Activated T-cell treated with anti-CD3 and anti-CD28 coated beads, Interleukin-2, amount 50 U/mL, for 48 hours (primary cell): ENCODE data around the gene SCART1.
"Not testable (repeated sequence)": the region's sequence is repeated elsewhere in the genome, so short reads cannot be mapped to it uniquely, and the experiment has no call there.

Experiments used
- DNase-seq, 2 experiments: peaks; one replicate each; pipeline ENCODE4 v3.0.0-alpha.2; 2020

SCART1 gene

DNA sequence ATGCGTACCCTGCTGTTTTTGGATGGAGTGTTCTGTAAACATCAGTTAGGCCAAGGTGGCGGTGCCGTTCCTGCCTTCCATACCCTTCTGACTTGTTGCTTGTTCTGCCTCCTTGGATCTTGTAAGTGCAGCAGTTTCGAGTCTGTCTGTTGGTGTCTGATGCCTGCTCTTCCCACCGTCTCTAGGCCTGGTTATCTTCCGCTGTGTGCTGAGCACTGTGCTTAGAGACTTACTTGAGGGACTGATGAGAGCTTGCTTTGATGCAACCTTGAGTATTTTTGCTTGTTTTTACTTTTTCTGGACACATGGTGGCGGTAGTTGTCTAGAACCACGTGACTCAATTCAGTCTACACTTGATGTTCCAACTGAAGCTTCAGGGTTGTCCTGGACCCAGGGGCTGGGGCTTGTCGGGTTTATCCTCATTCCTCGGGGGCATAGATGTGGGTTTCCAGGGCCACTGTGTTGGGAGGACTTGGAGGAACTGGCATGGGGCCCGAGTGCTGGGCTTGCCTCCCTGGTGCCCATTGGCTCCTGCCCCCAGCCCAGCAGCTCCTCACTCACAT is 15.0 kb upstream of the SCART1 start:
- DNase-seq: peak in 1 of 2 experiments; percentile 38

- DNase-seq: peak in 1 of 2 experiments; percentile 10
Observed at GRCh38 chr10:133439517-133440461, 14.0 kb upstream of the SCART1 start.

- peak in 1 of 2 experiments; percentile 17 for DNase-seq
Observed at GRCh38 chr10:133440633-133441285, 13.0 kb upstream of the SCART1 start.

DNA sequence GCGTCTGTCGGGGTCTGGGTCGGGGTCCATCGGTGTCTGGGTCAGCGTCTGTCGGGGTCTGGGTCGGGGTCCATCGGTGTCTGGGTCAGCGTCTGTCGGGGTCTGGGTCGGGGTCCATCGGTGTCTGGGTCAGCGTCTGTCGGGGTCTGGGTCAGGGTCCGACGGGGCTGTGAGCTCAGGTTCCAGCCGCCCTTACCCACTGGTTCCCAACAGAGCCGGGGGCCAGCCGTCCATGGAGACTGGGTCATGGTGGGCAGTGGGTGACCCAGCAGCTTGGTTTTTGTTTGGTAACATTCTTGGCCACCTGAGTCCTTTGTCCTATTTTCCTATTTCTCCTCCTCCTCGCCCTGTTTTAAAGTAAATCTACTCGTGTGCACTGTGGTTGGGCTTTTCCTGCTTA is 12.4 kb upstream of the SCART1 start:
- DNase-seq: not testable (repeated sequence)

- DNase-seq: peak; percentile 12 to 19
Observed at GRCh38 chr10:133441780-133442179, 12.0 kb upstream of the SCART1 start.

GRCh38 chr10:133442191-133442966 is 11.4 kb upstream of the SCART1 start:
- DNase-seq: peak; percentile 43 to 47

- DNase-seq: peak in 1 of 2 experiments; percentile 13
Observed at GRCh38 chr10:133442967-133443924, 10.5 kb upstream of the SCART1 start.

- DNase-seq: peak; percentile 6 to 7
Observed at GRCh38 chr10:133444342-133445267, 9.1 kb upstream of the SCART1 start.

DNA sequence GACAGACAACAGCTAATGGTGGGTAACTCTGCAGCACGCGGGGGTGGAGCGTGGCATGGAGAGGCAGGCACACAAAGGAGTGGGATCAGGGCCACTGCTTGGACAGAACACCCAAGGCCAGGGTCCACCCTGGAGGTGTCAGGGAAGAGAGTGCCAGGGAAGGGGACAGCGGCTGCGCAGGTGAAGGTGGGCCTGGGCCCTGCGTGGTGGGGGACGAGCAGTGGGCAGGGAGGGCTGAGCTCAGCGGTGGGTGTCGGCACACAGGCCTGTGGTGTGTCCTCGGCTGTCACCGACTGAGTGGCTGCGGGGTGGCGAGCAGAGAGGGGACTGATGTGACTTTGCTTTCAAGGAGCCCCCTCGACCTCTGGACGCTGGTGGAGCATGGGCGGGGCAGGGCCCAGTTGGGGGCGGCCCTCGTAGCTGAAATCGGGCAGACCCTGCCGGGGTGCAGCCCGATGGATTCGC is 8.4 kb upstream of the SCART1 start:
- peak in 1 of 2 experiments; percentile 6 for DNase-seq

DNA sequence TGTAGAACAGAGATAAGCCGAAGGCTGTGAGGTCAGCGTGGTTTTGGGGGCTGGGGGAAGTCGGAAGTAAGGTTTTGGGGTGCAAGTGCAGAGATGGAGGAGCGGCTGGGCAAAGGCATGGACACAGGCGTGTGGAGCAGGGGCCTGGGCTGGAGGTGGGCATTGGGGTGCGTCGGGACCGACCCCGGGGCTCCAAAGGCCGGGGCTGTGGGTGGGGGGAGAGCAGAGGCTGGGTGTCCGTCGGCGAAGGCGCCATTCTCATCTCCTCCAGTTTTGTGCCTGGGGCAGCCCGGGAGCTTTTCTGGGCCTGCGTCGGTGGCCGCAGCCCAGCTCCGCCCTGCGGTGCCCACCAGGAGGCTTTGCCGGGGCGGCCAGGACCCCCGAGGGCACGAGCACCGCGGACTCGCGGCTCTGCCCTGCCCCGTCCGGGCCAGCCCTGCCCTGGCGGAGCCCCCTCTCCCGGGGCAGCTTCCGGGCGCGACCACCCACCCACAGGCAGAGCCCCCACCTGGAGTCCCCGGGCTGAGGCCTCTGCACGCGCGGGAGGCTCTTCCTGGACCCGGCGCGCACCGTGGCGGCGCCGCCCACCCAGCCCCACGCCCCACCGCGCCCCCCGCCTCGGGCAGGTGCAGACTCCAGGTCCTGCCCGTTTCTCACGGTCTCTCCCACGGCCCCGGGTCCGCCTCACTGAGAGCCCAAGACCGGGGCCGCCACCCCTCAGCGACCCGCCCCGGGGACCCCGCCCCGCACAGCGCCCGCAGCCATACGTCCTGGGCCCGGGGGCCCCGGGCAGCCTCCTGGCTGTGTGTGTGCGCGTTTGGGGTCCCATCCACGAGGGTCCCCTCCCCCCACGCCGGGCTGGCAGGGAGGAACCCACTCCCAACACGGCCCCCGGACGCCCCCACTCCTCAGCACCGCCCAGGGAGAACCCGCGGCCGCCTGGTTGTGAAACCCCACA is 7.7 kb upstream of the SCART1 start:
- DNase-seq: peak in 1 of 2 experiments; percentile 6

DNA sequence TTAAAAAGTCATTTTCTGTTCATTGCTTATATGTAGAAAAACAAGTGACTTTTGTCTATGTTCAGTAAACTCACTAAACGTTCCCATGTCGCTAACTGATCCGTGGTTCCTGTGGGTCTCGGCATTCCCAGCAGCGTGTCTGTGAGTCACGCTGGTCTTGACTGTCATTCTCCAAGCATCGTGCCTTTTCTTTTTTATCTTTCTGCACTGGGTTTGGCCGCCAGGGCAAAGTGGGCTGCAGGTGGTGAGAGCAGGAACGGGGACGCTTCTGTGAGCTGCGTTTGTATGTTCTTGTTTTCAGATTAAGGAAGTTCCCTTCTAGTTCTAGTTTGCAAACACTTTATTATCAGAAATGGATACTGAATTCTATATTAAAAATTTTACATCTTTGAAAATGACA is 6.8 kb upstream of the SCART1 start:
- DNase-seq: peak in 1 of 2 experiments; percentile 8

DNA sequence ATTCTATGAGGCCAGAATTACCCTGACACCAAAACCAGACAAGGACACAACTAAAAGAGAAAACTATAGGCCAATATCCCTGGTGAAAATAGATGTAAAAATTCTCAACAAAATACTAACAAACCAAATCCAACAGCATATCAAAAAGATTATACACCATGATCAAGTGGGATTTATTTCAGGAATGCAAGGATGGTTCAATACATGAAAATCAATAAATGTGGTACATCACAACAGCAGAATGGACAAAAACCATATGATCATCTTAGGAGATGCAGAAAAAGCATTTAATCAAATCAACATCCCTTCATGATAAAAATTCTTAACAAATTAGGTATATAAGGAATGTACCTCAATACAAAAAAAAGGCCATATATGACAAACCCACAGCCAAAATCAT is 5.6 kb upstream of the SCART1 start:
- DNase-seq: no peak

DNA sequence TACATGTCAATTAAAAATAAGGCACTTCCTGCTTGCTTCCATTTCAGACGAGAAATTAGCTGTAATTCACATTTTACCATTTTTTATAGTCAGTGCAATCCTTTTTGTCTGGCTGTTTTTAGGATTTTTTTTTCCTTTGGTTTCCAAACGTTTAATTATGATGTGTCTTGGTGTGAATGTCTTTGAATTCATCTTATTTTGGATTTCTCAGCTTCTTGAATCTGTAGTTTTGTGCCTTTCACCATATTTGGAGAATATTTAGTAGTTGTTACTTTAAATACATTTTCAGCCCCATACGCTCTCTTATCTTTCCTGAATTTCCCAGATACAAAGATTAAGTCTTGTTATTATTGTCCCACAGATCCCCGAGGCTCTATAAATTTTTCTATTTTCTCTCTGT is 2.4 kb upstream of the SCART1 start:
- no peak for DNase-seq

- no peak for DNase-seq
Observed at GRCh38 chr10:133452453-133452852, 1.3 kb upstream of the SCART1 start.

- peak; percentile 8 for DNase-seq
Observed at GRCh38 chr10:133454204-133454893, 604 bp downstream of the SCART1 start.

- peak; percentile 6 to 10 for DNase-seq
Observed at GRCh38 chr10:133455196-133455595, 1.5 kb downstream of the SCART1 start.

DNA sequence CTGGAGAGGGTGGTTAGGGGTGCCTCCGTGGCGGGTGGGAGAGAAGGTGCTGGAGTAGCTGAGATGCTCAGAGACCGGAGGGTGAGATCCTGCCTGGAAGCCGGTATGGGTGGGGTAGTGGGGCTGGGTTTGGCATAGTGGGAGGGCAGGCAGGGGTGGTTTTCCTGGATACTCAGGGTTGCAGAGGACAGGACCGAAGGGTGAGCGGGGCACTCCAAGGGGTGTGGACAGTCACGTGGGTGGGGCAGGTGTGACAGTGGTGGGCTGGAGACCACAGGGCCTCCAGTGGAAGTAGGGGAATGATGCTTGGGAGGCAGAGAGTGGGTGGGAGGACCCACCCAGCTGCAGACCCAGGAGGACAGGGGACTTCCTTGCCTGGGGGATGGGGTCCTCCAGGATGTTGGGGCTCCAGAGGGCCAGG is 1.9 kb downstream of the SCART1 start:
- peak; percentile 1 to 5 for DNase-seq
